HepG2 (cell line): ENCODE data around the gene GPR39. TPM values are rescaled to one million over a fixed set of nuclear protein-coding genes. Genes with fewer than 3 reads are reported as not detected.

Experiments used
- ATAC-seq: fragments of 200-7000 bp; cut with Tn5 transposase; 3 replicates; pipeline ENCODE4 v1.9.1; 2020; ENCODE audit warnings: mild to moderate bottlenecking, moderate library complexity
- BruUV-seq: library from RNA; stranded (reverse); fragments of 400-500 nt; replicated peaks from 2 replicates; lab custom pipeline; 2021; lab: Mats Ljungman, UMichigan
- CTCF ChIA-PET: fragments of 300-600 bp; formaldehyde crosslinking; extraction: SDS; loops from one replicate; lab custom pipeline; 2021; ENCODE audit warnings: low total read pairs, inconsistent platforms, low intra/inter-chr PET ratio; lab: Yijun Ruan, JAX
- POLR2A ChIA-PET: fragments of 350-600 bp; sonication (Branson Sonifier 250); formaldehyde crosslinking; loops from one replicate; lab custom pipeline; 2020; ENCODE audit warnings: antibody characterized with exemption, inconsistent platforms; lab: Yijun Ruan, JAX
- DNase-seq: peaks from one replicate; pipeline ENCODE4 v3.0.0-alpha.2; 2015; ENCODE audit warnings: low spot score
- FAIRE-seq: peaks from 3 replicates; lab custom pipeline; 2011; peaks lifted over from hg19 to GRCh38; lab: Jason Lieb, UNC
- H2AFZ ChIP-seq: one replicate; pipeline ENCODE4 v1.6.1; 2011; ENCODE audit warnings: low read length, inconsistent platforms
- H3K27ac ChIP-seq: fragments of 300-600 bp; 3 replicates; pipeline ENCODE4 v1.8.0; 2011; ENCODE audit warnings: mixed run types, mild to moderate bottlenecking, mixed read lengths, low read length, inconsistent platforms; ENCODE audit not compliant: insufficient read depth; ENCODE audit errors: extremely low read length
- H3K27me3 ChIP-seq, 2 experiments: fragments of 200-600 bp in 1 of 2; 2 replicates in 1 of 2; 3 replicates in 1 of 2; pipeline versions ENCODE4 v1.6.0 to v1.8.0; 2011; ENCODE audit warnings: low read length in 2 of 2, mild to moderate bottlenecking in 2 of 2, moderate library complexity in 2 of 2, inconsistent platforms in 1 of 2; ENCODE audit not compliant: insufficient read depth in 2 of 2, control insufficient read depth in 1 of 2
- H3K36me3 ChIP-seq, 2 experiments: fragments of 200-600 bp in 1 of 2; replicated peaks in 1 of 2; 2 replicates in 1 of 2; 3 replicates in 1 of 2; pipeline versions ENCODE4 v1.5.1 to v1.8.0; 2011; ENCODE audit warnings: low read length in 2 of 2, inconsistent platforms in 1 of 2; ENCODE audit not compliant: insufficient read depth in 2 of 2, control insufficient read depth in 1 of 2
- H3K4me1 ChIP-seq: 2 replicates; pipeline ENCODE4 v1.5.1; 2012; ENCODE audit warnings: low read length, inconsistent platforms; ENCODE audit not compliant: insufficient read depth
- H3K4me2 ChIP-seq: 2 replicates; pipeline ENCODE4 v1.6.0; 2011; ENCODE audit warnings: low read depth, low read length, inconsistent platforms
- H3K4me3 ChIP-seq, 3 experiments: fragments of 200-600 bp in 1 of 3; sonication (generic), shearing (Covaris generic) in 1 of 3; replicated peaks in 1 of 3; 2 replicates each; pipeline ENCODE4 v1.5.1; 2011 to 2016; ENCODE audit warnings: low read length in 3 of 3, inconsistent platforms in 2 of 3, low read depth in 2 of 3, mild to moderate bottlenecking in 2 of 3, control low read depth in 1 of 3, mixed read lengths in 1 of 3; ENCODE audit not compliant: insufficient read depth in 1 of 3
- H3K79me2 ChIP-seq: one replicate; pipeline ENCODE4 v1.6.1; 2011; ENCODE audit warnings: low read length, inconsistent platforms; ENCODE audit not compliant: insufficient read depth
- H3K9ac ChIP-seq: 2 replicates; pipeline ENCODE4 v1.6.0; 2011; ENCODE audit warnings: mild to moderate bottlenecking, low read depth, low read length, inconsistent platforms; ENCODE audit not compliant: insufficient read depth
- H3K9me3 ChIP-seq: 2 replicates; pipeline ENCODE4 v1.5.1; 2012; ENCODE audit warnings: mild to moderate bottlenecking, low read length
- H4K20me1 ChIP-seq: 2 replicates; pipeline ENCODE4 v1.6.0; 2011; ENCODE audit warnings: inconsistent platforms, mild to moderate bottlenecking, low read length, moderate library complexity; ENCODE audit not compliant: insufficient read depth
- CBX2 ChIP-seq, 2 experiments: fragments of 200-600 bp in 1 of 2; sonication (generic); formaldehyde crosslinking in 1 of 2; IDR thresholded peaks; 2 replicates each; pipeline versions ENCODE4 v1.7.0 to v1.8.1; 2018 to 2022; ENCODE audit warnings: low read depth in 2 of 2, low read length in 1 of 2, mild to moderate bottlenecking in 1 of 2, missing genetic modification reagents in 1 of 2
- ELK4 ChIP-seq: sonication (generic); formaldehyde crosslinking; IDR thresholded peaks from 2 replicates; pipeline ENCODE4 v1.9.0; 2021; ENCODE audit warnings: missing genetic modification reagents, borderline replicate concordance
- GLI4 ChIP-seq: sonication (generic); formaldehyde crosslinking; IDR thresholded peaks from 2 replicates; pipeline ENCODE4 v1.5.1; 2020; ENCODE audit warnings: missing genetic modification reagents, mild to moderate bottlenecking, moderate library complexity, borderline replicate concordance
- HNF4G ChIP-seq, 2 experiments: sonication (generic) in 1 of 2; formaldehyde crosslinking in 1 of 2; IDR thresholded peaks; 2 replicates each; pipeline versions ENCODE4 v1.4.0 to v1.6.1; 2011 to 2020; ENCODE audit warnings: borderline replicate concordance in 2 of 2, low read depth in 2 of 2, mild to moderate bottlenecking in 2 of 2, low read length in 1 of 2, missing genetic modification reagents in 1 of 2, moderate library complexity in 1 of 2
- HOXD1 ChIP-seq: sonication (generic); formaldehyde crosslinking; IDR thresholded peaks from 2 replicates; pipeline ENCODE4 v1.5.0; 2020; ENCODE audit warnings: missing genetic modification reagents
- KAT8 ChIP-seq: IDR thresholded peaks from 2 replicates; pipeline ENCODE4 v1.6.1; 2016; ENCODE audit warnings: missing genetic modification reagents, missing compliant biosample characterization
- NR2F1 ChIP-seq, 2 experiments: fragments of 450-650 bp in 1 of 2; formaldehyde crosslinking in 1 of 2; IDR thresholded peaks; 2 replicates each; pipeline versions ENCODE4 v1.5.0 to v1.6.1; 2016 to 2020; ENCODE audit warnings: mild to moderate bottlenecking in 1 of 2, missing compliant biosample characterization in 1 of 2, missing genetic modification reagents in 1 of 2, moderate library complexity in 1 of 2
- PITX1 ChIP-seq: sonication (generic); formaldehyde crosslinking; IDR thresholded peaks from 2 replicates; pipeline ENCODE4 v1.5.1; 2020; ENCODE audit warnings: mild to moderate bottlenecking, missing genetic modification reagents
- PLSCR1 ChIP-seq: sonication (generic); formaldehyde crosslinking; IDR thresholded peaks from 2 replicates; pipeline ENCODE4 v1.5.0; 2020; ENCODE audit warnings: missing genetic modification reagents, mild to moderate bottlenecking, borderline replicate concordance
- SALL1 ChIP-seq: sonication (generic); formaldehyde crosslinking; IDR thresholded peaks from 2 replicates; pipeline ENCODE4 v1.8.0; 2022; ENCODE audit warnings: mild to moderate bottlenecking, missing genetic modification reagents
- SMARCE1 ChIP-seq: fragments of 450-650 bp; IDR thresholded peaks from 2 replicates; pipeline ENCODE4 v1.6.1; 2017; ENCODE audit warnings: borderline replicate concordance
- ZBTB2 ChIP-seq: sonication (generic); formaldehyde crosslinking; IDR thresholded peaks from 2 replicates; pipeline ENCODE4 v1.8.0; 2022; ENCODE audit warnings: low read depth, missing genetic modification reagents
- ZBTB33 ChIP-seq: sonication (generic); formaldehyde crosslinking; IDR thresholded peaks from 2 replicates; pipeline ENCODE4 v1.4.0; 2020; ENCODE audit warnings: missing genetic modification reagents
- ZFP36L2 ChIP-seq: sonication (generic); formaldehyde crosslinking; IDR thresholded peaks from 2 replicates; pipeline ENCODE4 v1.4.0; 2020; ENCODE audit warnings: missing genetic modification reagents
- ZNF543 ChIP-seq: sonication (generic); formaldehyde crosslinking; IDR thresholded peaks from 2 replicates; pipeline ENCODE4 v1.4.0; 2020; ENCODE audit warnings: mild to moderate bottlenecking, missing genetic modification reagents
- ZNF678 ChIP-seq: sonication (generic); formaldehyde crosslinking; IDR thresholded peaks from 2 replicates; pipeline ENCODE4 v1.4.0; 2020; ENCODE audit warnings: mild to moderate bottlenecking, missing genetic modification reagents
- ZNF740 ChIP-seq: sonication (generic); formaldehyde crosslinking; IDR thresholded peaks from 2 replicates; pipeline ENCODE4 v1.4.0; 2020; ENCODE audit warnings: missing genetic modification reagents
- ZNF776 ChIP-seq: sonication (generic); formaldehyde crosslinking; IDR thresholded peaks from 2 replicates; pipeline ENCODE4 v1.4.0; 2020; ENCODE audit warnings: mild to moderate bottlenecking, missing genetic modification reagents
- WGBS: methylation state at CpG from one replicate; pipeline ENCODE4 v1.1.6; 2017; ENCODE audit warnings: low lambda C conversion rate; 5-methylcytosine and 5-hydroxymethylcytosine counted together
- in situ Hi-C: cut with HindIII; loops from 2 replicates; pipeline ENCODE4 v1.10.0; 2017; ENCODE audit warnings: low pct_unique_long_range_greater_than_20kb; ENCODE audit not compliant: extremely low pct_ligation_motif_present
- intact Hi-C: fragments of 100-400 bp; cut with micrococcal nuclease; formaldehyde crosslinking; loops from one replicate; pipeline ENCODE4 v1.10.0; 2022; ENCODE audit not compliant: unreplicated experiment
- polyA plus RNA-seq, 8 experiments: library from polyadenylated mRNA; depleted of rRNA in 3 of 8; stranded (reverse) in 7 of 8; unstranded in 1 of 8; fragments of >200 nt; fragmentation: Illumina TruSeq in 4 of 8; extraction: Trizol in 4 of 8; gene quantifications; 2 replicates each; pipeline versions ENCODE4 v1.2.1 to v1.2.3, GENCODE V29; 2011 to 2016; ENCODE audit warnings: low read depth in 4 of 8, missing spikeins in 1 of 8, mixed read lengths in 1 of 8; ENCODE audit not compliant: insufficient read depth in 1 of 8
- total RNA-seq, 5 experiments: library from RNA; depleted of rRNA; stranded (reverse); fragments of >200 nt; fragmentation: Illumina TruSeq; extraction: Trizol; gene quantifications; 2 replicates each; pipeline ENCODE4 v1.2.3, GENCODE V29; 2016; ENCODE audit warnings: low read depth in 1 of 5

GPR39 gene
- total and polyA plus RNA-seq, 2 of the 13 experiments (the other 11 are each of a cell fraction or from before 2014, with no cell fraction given): 0.16 to 0.62 TPM

GRCh38 chr2:132589966-132590365 lies 173.4 kb downstream of the GPR39 start (continued):
- no peak for TF ChIP-seq ZBTB2 (CRISPR knock-in tag)
- no peak for TF ChIP-seq SMARCE1
- no peak for TF ChIP-seq GLI4 (CRISPR knock-in tag)
- no peak for TF ChIP-seq PITX1 (CRISPR knock-in tag)
- no peak for TF ChIP-seq HOXD1 (CRISPR knock-in tag)

GRCh38 chr2:132593171-132593570 lies 176.6 kb downstream of the GPR39 start:
- H3K4me1 ChIP-seq: no peaks in the 10 kb centered on the region
- TF ChIP-seq ZNF543: no peak
- no peak for TF ChIP-seq HNF4G (IDR thresholded peaks at IDR 0.05; ENCODE audit: borderline replicate concordance, low read depth, low read length)
- no peak for TF ChIP-seq HNF4G (CRISPR knock-in tag; IDR thresholded peaks at IDR 0.05; ENCODE audit: borderline replicate concordance, low read depth)
- TF ChIP-seq ZNF678 (CRISPR knock-in tag): no peak
- no peak for TF ChIP-seq CBX2 (IDR thresholded peaks at IDR 0.05; ENCODE audit: low read depth, low read length)
- no peak for TF ChIP-seq CBX2 (CRISPR knock-in tag; IDR thresholded peaks at IDR 0.05; ENCODE audit: low read depth)
- no peak for TF ChIP-seq NR2F1 (CRISPR knock-in tag; IDR thresholded peaks at IDR 0.05)
- no peak for TF ChIP-seq ZBTB33 (CRISPR knock-in tag)
- no peak for TF ChIP-seq ZNF740
- no peak for TF ChIP-seq ZFP36L2 (CRISPR knock-in tag)
- no peak for TF ChIP-seq PLSCR1 (CRISPR knock-in tag)
- TF ChIP-seq ZNF776 (CRISPR knock-in tag): no peak
- TF ChIP-seq ELK4 (CRISPR knock-in tag): no peak
- TF ChIP-seq SALL1 (CRISPR knock-in tag): no peak
- TF ChIP-seq KAT8: no peak

More at GRCh38 chr2:132593171-132593570, 176.6 kb downstream of the GPR39 start:
- no peak overlapping the region for H3K4me3 ChIP-seq
- ChIA-PET CTCF (no interaction called here), POLR2A (no interaction called here)
- no peak overlapping the region for H2AFZ ChIP-seq
- H3K27ac ChIP-seq: no peak overlapping the region
- no peaks in the 10 kb centered on the region for H4K20me1 ChIP-seq
- ATAC-seq (no peak), DNase-seq (no peak), FAIRE-seq (no peak)
- WGBS: 18% methylated on average over 1 of the region's 2 CpGs
- no peak overlapping the region for H3K9ac ChIP-seq
- in situ Hi-C loops (no loop called here), intact Hi-C loops (no loop called here)
- H3K79me2 ChIP-seq: no peaks in the 10 kb centered on the region
- peaks cover 17% of the 10 kb centered on the region; the same call in 1 of the 2 replicates for H3K9me3 ChIP-seq
- H3K4me2 ChIP-seq: no peak overlapping the region
- no TSS peak for BruUV-seq
- H3K36me3 ChIP-seq: no peaks in the 10 kb centered on the region
- no peaks in the 10 kb centered on the region for H3K27me3 ChIP-seq
